A549 treated with CORT108297 at 1 μM for 4 hours (cell line): ENCODE data around the gene CUL4B. TPM values are rescaled to one million over a fixed set of nuclear protein-coding genes. Genes with fewer than 3 reads are reported as not detected.

ENCODE experiments used
- total RNA-seq: library from RNA; stranded (reverse); fragments of 200-300 nt; extraction: Qiagen RNA extraction; gene quantifications from 5 replicates; pipeline ENCODE4 v1.2.3, GENCODE V29; 2022

The CUL4B gene
- 41.4 to 60.7 TPM (median 54.3 TPM) in 5 replicates for total RNA-seq

DNA sequence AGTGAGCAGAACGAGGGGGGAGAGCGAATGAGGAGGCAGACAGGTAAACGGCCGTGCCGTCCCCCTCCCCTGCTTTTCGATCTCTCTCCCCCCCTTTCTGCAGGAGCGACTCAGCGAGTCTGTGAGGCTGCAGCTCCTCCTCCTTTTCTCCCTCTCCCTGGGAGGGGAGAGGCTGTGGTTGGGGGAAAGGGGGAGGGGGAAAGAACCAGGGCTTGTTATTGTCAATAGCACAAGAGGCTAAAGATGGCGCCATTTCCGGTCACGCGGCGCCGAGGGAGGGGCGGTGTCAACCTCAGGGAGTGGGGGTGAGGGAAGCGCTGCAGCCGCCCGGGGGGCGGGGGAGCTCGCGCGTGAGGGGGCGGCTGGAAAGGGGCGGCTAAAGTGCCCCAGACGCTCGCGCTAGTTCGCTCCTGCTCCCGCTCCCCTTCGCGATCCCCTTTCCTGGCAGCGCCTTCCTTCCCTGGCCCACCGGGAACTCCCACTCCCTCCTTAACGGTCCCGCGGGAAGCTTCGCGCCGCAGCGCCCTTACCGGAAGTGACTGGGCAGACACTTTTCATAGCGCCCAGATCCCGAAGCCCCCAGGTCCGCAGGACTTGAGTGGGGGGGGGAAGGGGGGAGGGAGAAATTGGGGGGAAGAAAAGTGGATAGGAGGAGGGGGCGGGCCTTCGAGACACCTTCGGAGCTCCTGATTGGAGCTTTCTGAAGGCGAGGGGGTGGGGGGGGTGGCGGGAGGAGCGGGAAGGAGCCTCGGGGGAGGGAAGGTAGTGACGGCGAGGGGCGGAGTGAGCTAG lies at the start of gene CUL4B:
Gene CUL4B, minus strand, starts transcription at position 121 of the 792 bp plus-strand sequence. CDS start 324 bp downstream, outside the sequence.

DNA sequence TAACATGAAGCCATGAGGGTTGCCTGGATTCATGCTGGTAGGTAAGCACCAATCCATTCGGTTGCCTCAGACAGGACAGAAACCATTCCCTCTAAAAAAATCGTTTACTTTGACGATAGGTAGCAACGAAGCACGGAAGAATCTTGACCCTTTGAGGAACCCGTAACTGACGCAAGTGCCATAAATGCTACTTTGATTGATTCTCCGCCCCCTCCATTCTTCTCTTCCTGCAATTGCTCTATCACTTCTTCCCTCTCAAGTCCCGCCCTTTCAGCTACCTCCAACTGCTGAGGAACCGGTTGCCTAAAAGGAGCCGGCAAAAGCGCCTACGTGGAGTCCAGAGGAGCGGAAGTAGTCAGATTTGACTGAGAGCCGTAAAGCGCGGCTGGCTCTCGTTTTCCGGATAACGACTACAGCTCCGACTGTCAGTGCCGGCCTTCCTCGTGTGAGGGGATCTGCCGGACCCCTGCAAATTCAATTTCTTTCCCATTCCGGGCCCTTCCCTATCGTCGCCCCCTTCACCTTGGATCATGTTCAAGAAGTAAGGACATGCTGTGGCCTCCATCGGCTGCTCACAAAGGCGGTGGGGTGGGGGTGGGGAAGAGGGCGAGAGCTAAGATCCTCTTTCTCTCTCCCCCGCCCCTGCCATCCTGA lies 43.1 kb upstream of the CUL4B start, which contains the start of gene MCTS1:
Gene MCTS1, plus strand, starts transcription at position 395 of the 654 bp plus-strand sequence. Its CDS starts 136 bp downstream, at position 531.

Other genes starting within 250 kb of the CUL4B start
- gene TMEM255A, start 249.5 kb downstream of the CUL4B start, total RNA-seq: 0.08 to 0.25 TPM (median 0.14 TPM) in 5 replicates
- not detected in 5 replicates for gene ATP1B4, start 198.9 kb downstream of the CUL4B start, total RNA-seq
- 86.2 to 106 TPM (median 102 TPM) in 5 replicates for gene LAMP2, start 91.7 kb downstream of the CUL4B start, total RNA-seq
- 90.1 to 110 TPM (median 93.3 TPM) in 5 replicates for gene MCTS1, start 43.1 kb upstream of the CUL4B start, total RNA-seq
- gene C1GALT1C1, start 69.1 kb upstream of the CUL4B start, total RNA-seq: 31.3 to 42.5 TPM (median 33.7 TPM) in 5 replicates